Immature natural killer cell (primary cell): ENCODE data around the gene HADHA. TPM values are rescaled to one million over a fixed set of nuclear protein-coding genes. Genes with fewer than 3 reads are reported as not detected.
A peak's percentile ranks its signal among the peaks of the same experiment; 100 is the strongest.
"Not testable (repeated sequence)": the region's sequence is repeated elsewhere in the genome, so short reads cannot be mapped to it uniquely, and the experiment has no call there.

ENCODE experiments used
- DNase-seq, 3 donors: peaks; one replicate each; pipeline ENCODE4 v3.0.0; 2022; ENCODE audit warnings: mixed read lengths in 1 of 3
- H3K27ac Mint-ChIP-seq, 6 donors: one replicate each; pipeline ENCODE4 v1.8.0; 2020; ENCODE audit warnings: mixed read lengths in 6 of 6, mild to moderate bottlenecking in 5 of 6, inconsistent platforms in 4 of 6, moderate library complexity in 3 of 6
- H3K27me3 Mint-ChIP-seq, 3 donors: one replicate each; pipeline ENCODE4 v1.8.0; 2020 to 2021; ENCODE audit warnings: low read depth in 3 of 3, mild to moderate bottlenecking in 3 of 3, mixed read lengths in 3 of 3, moderate library complexity in 3 of 3, inconsistent platforms in 1 of 3
- H3K36me3 Mint-ChIP-seq, 3 donors: one replicate each; pipeline ENCODE4 v1.8.0; 2020; ENCODE audit warnings: mixed read lengths in 3 of 3, inconsistent platforms in 2 of 3, mild to moderate bottlenecking in 2 of 3
- H3K4me1 Mint-ChIP-seq, 2 donors: one replicate each; pipeline ENCODE4 v1.8.0; 2020; ENCODE audit warnings: inconsistent platforms in 2 of 2, mild to moderate bottlenecking in 2 of 2, mixed read lengths in 2 of 2, moderate library complexity in 1 of 2
- H3K4me3 Mint-ChIP-seq, 5 donors: one replicate each; pipeline ENCODE4 v1.8.0; 2020; ENCODE audit warnings: mild to moderate bottlenecking in 5 of 5, mixed read lengths in 5 of 5, inconsistent platforms in 3 of 5, moderate library complexity in 3 of 5
- H3K9me3 Mint-ChIP-seq, 6 donors: one replicate each; pipeline ENCODE4 v1.8.0; 2020; ENCODE audit warnings: mild to moderate bottlenecking in 6 of 6, mixed read lengths in 6 of 6, inconsistent platforms in 4 of 6, moderate library complexity in 3 of 6
- polyA plus RNA-seq, 3 donors: library from polyadenylated mRNA; unstranded; fragments of 300-500 nt; fragmentation: Illumina TruSeq; gene quantifications; one replicate each; pipeline ENCODE4 v1.2.3, GENCODE V29; 2021

The HADHA gene
- polyA plus RNA-seq, 3 donors from 2014 or later = 94.4 to 132 (median 118) TPM

DNA sequence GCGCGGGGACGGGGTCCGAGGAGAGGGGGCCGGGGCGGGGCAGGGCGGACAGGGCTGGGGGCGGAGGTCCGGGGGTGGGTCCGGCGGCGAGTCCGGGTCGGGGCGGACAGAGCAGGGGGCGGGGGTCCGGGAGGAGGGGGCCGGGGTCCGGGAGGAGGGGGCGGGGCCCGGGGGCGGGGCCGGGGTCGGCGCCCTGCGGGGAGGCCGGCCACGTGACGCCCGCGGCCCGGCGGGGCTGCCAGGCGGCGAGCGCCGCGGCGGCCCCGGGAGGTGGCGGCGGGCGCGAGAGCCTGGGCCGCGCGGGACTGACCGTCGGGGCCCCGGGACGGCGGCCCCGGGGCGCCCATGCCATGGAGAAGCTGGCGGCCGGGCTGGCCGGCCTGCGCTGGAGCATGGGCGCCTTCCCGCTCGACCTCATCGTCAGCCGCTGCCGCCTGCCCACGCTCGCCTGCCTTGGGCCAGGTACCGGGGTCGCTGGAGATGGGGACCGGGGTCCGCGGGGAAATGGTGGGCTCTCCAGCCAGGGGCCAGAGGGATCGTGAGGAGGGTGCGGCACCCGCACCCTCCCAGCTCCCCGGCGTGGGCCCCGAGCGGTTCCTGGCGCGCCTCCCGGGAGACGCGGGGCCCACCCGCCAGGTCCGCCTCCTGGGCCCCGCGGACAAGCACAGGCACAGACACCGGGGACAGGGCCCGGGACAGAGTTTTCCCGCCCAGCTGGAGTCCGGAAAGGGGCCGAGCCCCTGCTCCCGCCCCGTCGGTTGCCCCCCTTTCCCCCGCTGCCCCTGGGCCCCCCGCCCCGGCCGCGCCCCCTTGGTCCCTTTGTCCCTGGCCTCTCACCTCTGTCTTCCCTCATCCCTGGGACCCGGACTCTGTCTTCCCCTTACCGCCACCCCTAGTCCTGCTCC lies 71.3 kb downstream of the HADHA start, which contains the start of gene GAREM2:
Gene GAREM2 (plus strand): TSS at position 218 of the 905 bp plus-strand sequence. CDS start 133 bp downstream, at position 351.
- peaks cover 14 to 21% (median 15%) of the 10 kb centered on the region in 3 donors for H3K27me3 Mint-ChIP-seq
- peaks cover 0 to 5% (median 0%) of the 10 kb centered on the region in 3 donors for H3K36me3 Mint-ChIP-seq

DNA sequence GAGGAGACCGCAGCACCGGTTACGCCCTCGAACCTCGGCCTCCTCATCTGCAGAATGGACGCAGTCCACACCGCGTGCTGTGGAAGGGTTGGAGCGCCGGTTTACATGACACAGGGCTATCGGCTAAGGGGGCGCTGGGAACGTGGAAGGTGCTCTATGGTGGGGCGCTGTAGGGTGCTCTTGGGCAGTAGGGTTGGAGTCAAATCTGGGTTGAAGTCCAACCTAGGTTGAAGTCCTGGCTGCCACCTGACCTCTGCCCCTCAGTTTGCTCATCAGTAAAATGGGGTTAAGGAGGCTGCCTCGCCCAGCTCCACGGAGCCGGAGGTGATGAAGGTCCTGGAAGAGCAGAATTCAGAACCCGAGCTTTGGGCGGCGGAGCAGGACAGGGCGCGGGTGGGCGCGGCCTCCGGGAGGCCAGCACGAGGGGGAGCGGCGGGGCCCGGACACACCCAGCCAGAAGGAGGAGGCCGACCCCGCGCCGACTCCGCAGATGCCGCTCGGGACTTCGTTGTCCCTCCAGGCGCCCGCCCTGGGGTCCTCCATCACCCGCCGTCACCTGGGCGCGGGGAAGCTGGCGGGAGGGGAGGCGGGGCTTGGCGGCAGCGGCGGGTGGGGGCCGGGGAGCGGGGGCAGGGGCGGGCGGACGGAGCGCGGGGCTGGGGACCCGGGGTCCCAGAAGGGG lies 72.1 kb downstream of the HADHA start:
- Mint-ChIP-seq H3K36me3 (peaks cover 0 to 5% (median 0%) of the 10 kb centered on the region in 3 donors), H3K4me3 (peak overlapping the region; percentile 72 to 85 (median 77)), H3K9me3 (no peaks in the 10 kb centered on the region), H3K4me1 (peaks cover 18 to 19% of the 10 kb centered on the region in 2 donors), H3K27me3 (peaks cover 14 to 19% (median 15%) of the 10 kb centered on the region in 3 donors), H3K27ac (no peak overlapping the region)
- DNase-seq = no peak

More for the DNA sequence above, 71.3 kb downstream of the HADHA start, which contains the start of gene GAREM2:
- H3K9me3 Mint-ChIP-seq = no peaks in the 10 kb centered on the region
- H3K4me3 Mint-ChIP-seq = peak within 1 kb of the TSS; percentile 72 to 85 (median 77)
- DNase-seq = no peak
- H3K27ac Mint-ChIP-seq = no peak within 1 kb of the TSS
- H3K4me1 Mint-ChIP-seq = peaks cover 18 to 19% of the 10 kb centered on the region in 2 donors

DNA sequence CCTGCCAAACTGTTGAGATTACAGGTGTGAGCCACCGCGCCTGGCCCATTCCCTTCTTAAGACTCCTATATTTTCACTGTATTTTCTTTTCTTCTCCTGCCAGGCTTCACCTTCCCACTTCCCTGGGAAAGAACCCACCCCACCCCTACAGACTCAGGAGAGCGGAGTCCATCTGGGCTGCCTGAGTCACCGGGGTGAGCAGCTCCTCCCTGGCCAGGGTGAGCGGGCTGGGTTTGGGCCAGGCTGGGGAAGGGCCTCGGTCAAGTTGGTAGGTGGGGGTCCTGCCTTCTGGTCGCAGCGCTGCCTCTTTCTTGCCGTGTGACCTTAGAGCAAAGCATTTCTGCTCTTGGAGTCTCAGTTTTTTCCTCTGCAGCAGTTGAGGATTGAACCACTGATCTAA lies 73.6 kb downstream of the HADHA start:
- Mint-ChIP-seq H3K36me3 (peaks cover 0 to 5% (median 0%) of the 10 kb centered on the region in 3 donors), H3K27me3 (peaks cover 12 to 18% (median 14%) of the 10 kb centered on the region in 3 donors), H3K9me3 (no peaks in the 10 kb centered on the region), H3K27ac (no peak overlapping the region), H3K4me1 (peaks cover 18 to 19% of the 10 kb centered on the region in 2 donors), H3K4me3 (peak overlapping the region in 2 of 5 donors; percentile 15 to 48)
- no peak for DNase-seq

DNA sequence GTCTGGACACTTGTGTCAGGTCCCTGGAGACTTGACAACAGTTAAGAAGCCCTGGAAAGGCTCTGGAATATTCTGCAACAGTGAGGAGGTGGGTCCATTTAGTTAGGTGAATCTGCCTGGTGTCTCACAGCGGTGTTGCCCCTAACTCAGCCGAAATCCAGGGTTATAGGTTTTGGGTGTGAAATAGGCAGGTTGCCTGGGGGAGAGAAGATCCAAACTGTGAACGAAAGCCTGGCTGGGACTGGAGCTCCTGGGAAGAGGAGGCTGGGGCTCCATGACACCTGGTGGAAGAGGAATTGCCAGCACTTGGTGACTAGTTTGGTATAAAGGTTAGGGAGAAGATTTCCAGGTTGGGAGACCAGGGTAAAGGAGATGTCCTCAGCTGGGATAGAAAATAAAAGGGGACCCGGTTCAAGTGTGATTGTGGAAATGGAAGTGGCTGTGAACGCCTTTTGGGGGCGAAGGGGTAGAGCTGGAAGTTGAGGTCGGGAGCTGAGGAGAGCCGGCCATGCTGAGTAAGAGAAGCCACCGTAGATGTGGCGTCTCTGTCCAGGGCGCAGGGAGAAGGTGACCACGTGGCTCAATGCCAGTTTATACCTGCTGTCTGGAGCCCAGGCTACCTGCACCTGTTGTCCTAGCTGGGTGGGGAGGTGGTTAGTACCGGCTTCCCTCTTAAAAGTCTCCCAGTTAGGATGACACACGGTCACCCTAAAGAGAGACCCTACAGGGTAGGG lies 74.6 kb downstream of the HADHA start:
- Mint-ChIP-seq H3K9me3 (no peaks in the 10 kb centered on the region), H3K27me3 (peaks cover 10 to 16% (median 14%) of the 10 kb centered on the region in 3 donors), H3K4me3 (no peak overlapping the region), H3K4me1 (peaks cover 18% of the 10 kb centered on the region in 2 donors), H3K27ac (no peak overlapping the region), H3K36me3 (peaks cover 0 to 5% (median 0%) of the 10 kb centered on the region in 3 donors)
- DNase-seq = no peak

DNA sequence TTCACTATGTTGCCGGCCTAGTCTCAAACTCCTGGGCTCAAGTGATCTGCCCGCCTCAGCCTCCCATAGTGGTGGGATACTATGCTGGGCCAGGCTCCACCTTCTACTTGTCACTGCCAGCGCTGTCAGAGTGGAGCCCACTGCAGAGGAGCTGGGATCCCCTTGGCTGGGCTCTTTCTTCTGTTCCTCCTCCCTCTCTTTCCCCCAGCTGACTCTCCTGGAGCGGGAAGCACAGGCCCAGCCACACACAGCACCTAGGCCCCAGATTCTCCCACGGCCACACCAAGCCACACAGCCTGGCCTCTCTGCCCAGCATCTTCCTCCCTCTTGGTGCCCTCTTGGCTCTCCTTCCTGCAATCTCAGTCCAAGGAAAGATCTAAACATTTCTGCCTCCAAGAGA lies 75.2 kb downstream of the HADHA start:
- no peak overlapping the region for H3K4me3 Mint-ChIP-seq
- no peak overlapping the region for H3K27ac Mint-ChIP-seq
- H3K27me3 Mint-ChIP-seq = peaks cover 4 to 10% (median 10%) of the 10 kb centered on the region in 3 donors
- H3K9me3 Mint-ChIP-seq = no peaks in the 10 kb centered on the region
- DNase-seq = no peak
- H3K4me1 Mint-ChIP-seq = peaks cover 12% of the 10 kb centered on the region in 2 donors
- H3K36me3 Mint-ChIP-seq = peaks cover 0 to 5% (median 0%) of the 10 kb centered on the region in 3 donors

DNA sequence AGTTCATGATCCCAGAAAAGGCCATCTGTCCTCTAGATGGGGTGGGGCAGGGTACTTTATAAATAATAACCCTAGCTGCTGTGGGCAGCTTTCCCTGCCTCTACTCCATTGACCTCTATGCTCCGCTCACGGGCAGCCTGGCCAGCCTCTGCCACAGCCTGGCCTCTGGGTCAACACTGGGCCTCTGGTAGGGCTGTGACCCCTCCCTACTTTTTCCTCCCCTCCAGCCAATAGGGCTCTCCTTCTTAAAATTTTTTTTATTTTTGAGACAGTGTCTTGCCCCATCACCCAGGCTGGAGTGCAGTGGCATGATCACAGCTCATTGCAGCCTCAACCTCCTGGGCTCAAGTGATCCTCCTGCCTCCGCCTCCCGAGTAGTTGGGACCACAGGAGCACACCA lies 75.6 kb downstream of the HADHA start:
- H3K36me3 Mint-ChIP-seq = peaks cover 0 to 5% (median 0%) of the 10 kb centered on the region in 3 donors
- peaks cover 10 to 11% of the 10 kb centered on the region in 2 donors for H3K4me1 Mint-ChIP-seq
- H3K4me3 Mint-ChIP-seq = no peak overlapping the region
- no peak for DNase-seq
- no peak overlapping the region for H3K27ac Mint-ChIP-seq
- H3K27me3 Mint-ChIP-seq = peaks cover 4 to 9% (median 9%) of the 10 kb centered on the region in 3 donors
- H3K9me3 Mint-ChIP-seq = no peaks in the 10 kb centered on the region

DNA sequence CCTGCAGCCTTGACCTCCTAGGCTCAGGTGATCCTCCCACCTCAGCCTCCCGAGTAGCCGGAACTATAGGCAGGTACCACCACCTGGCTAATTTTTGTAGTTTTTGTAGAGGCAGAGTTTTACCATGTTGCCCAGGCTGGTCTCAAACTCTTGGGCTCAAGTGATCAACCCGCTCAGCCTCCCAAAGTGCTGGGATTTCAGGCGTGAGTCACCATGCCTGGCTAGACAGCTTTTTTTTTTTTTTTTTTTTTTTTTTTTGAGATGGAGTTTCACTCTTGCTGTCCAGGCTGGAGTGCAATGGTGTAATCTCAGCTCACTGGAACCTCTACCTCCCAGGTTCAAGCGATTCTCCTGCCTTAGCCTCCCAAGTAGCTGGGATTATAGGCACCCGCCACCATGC lies 77.9 kb downstream of the HADHA start:
- H3K9me3 Mint-ChIP-seq, H3K27me3 Mint-ChIP-seq: not testable (repeated sequence)

DNA sequence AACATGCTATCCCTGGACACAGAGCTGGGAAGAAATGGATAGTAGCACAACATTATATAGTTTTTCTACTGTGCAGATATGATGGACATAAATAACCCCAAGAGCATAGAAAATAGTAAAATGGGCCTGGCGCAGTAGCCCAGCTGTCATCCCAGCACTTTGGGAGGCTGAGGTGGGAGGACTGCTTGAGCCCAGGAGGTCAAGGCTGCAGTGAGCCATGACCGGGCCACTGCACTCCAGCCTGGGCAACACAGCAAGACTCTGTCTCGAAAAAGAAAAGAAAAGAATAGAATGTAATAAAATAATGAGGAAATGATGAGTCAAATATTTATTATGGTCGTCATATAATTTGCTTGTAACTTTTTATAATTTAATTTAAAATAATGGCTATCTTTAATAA lies 79.0 kb downstream of the HADHA start:
- H3K36me3 Mint-ChIP-seq = peaks cover 0 to 5% (median under 1%) of the 10 kb centered on the region in 3 donors

More for the DNA sequence above, 77.9 kb downstream of the HADHA start:
- H3K27ac Mint-ChIP-seq, H3K4me1 Mint-ChIP-seq, DNase-seq, H3K36me3 Mint-ChIP-seq, H3K4me3 Mint-ChIP-seq: not testable (repeated sequence)

DNA sequence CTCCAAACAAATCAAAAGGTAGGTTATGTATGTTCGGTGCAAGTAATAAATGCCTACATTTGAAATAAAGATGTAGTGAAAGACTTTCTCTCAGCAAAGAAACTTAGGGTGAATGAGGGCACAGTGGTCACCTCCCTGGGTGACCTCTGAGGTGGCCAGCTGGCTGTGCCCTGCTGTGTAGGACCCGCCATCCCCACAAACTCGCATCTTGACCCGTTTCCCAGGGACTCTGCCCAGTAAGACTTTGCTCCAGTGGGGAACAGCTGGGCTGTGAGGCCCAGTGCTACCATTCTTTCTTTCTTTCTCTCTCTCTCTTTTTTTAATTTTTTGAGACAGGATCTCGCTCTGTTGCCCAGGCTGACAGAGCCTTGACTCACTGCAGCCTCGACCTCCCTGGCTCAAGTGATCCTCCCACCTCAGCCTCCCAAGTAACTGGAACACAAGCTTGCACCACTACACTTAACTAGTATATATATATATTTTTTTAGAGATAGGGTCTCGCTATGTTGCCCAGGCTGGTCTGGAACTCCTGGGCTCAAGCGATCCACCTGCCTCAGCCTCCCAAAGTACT lies 79.7 kb downstream of the HADHA start:
- H3K27ac Mint-ChIP-seq = no peak overlapping the region
- H3K4me1 Mint-ChIP-seq = no peaks in the 10 kb centered on the region
- H3K9me3 Mint-ChIP-seq = no peaks in the 10 kb centered on the region
- H3K36me3 Mint-ChIP-seq = peaks cover 0 to 5% (median 3%) of the 10 kb centered on the region in 3 donors
- no peak for DNase-seq
- peaks cover 0 to 4% (median 4%) of the 10 kb centered on the region in 3 donors for H3K27me3 Mint-ChIP-seq
- no peak overlapping the region for H3K4me3 Mint-ChIP-seq

More for the DNA sequence above, 79.0 kb downstream of the HADHA start:
- Mint-ChIP-seq H3K27ac (no peak overlapping the region), H3K27me3 (peaks cover 0 to 4% (median 0%) of the 10 kb centered on the region in 3 donors), H3K4me1 (no peaks in the 10 kb centered on the region), H3K4me3 (no peak overlapping the region), H3K9me3 (no peaks in the 10 kb centered on the region)
- no peak for DNase-seq

DNA sequence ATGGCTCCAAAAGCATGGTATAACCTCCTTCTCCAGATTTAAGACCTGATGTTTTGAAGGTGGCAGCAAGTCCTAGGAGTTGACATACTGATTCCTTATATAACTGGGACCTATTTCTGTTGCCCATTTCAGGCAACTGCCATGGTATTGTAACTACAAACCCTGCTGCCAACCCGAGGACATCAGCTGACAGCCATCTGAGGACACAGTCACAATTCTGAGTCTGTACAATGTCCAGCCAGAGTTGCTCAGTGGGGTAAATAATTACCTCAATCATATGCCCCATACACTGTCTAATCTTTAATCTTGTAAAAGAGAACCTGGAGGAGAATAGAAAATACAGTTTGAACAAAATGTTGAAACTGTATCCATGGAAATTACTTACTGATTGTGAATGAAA lies 80.2 kb downstream of the HADHA start:
- Mint-ChIP-seq H3K4me1 (no peaks in the 10 kb centered on the region), H3K36me3 (peaks cover 0 to 5% (median 3%) of the 10 kb centered on the region in 3 donors), H3K9me3 (no peaks in the 10 kb centered on the region), H3K27ac (no peak overlapping the region), H3K27me3 (peaks cover 0 to 6% (median 4%) of the 10 kb centered on the region in 3 donors), H3K4me3 (no peak overlapping the region)
- DNase-seq = no peak

DNA sequence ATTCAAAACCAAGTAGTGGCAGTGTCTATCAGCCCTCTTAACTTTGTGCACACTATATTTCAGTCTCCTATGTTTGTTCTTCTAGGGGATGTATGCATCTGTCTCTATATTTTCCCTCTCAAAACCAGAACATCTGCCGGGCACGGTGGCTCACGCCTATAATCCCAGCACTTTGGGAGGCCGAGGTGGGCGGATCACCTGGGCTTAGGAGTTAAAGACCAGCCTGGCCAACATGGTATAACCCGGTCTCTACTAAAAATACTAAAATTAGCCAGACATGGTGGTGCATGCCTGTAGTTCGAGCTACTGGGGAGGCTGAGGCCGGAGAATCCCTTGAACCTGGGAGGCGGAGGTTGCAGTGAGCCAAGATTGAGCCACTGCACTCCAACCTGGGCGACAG lies 81.5 kb downstream of the HADHA start:
- H3K36me3 Mint-ChIP-seq = peaks cover 0 to 8% (median 3%) of the 10 kb centered on the region in 3 donors
- no peak for DNase-seq
- no peaks in the 10 kb centered on the region for H3K4me1 Mint-ChIP-seq
- no peak overlapping the region for H3K27ac Mint-ChIP-seq
- no peaks in the 10 kb centered on the region for H3K9me3 Mint-ChIP-seq
- H3K4me3 Mint-ChIP-seq = no peak overlapping the region
- peaks cover 0 to 6% (median 3%) of the 10 kb centered on the region in 3 donors for H3K27me3 Mint-ChIP-seq

DNA sequence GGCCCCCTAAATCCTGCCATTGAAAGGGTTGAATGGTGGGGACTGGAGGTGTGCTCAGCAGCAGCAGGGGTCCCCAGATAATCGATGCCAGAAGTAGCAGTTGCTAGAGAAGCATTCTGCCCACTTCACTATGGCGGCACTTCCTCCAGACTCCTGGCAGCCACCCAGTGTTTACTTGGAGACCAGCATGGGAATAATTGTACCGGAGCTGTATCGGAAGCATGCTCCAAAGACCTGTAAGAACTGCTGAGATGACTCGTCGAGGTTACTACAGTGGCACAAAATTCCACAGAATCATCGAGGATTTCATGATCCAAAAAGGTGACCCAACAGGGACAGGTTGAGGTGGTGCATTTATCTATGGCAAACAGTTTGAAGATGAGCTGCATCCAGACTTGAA lies 82.5 kb downstream of the HADHA start:
- Mint-ChIP-seq H3K36me3 (peaks cover 0 to 11% (median 3%) of the 10 kb centered on the region in 3 donors), H3K27me3 (peaks cover 0 to 6% (median 5%) of the 10 kb centered on the region in 3 donors), H3K4me3 (no peak overlapping the region), H3K4me1 (no peaks in the 10 kb centered on the region), H3K27ac (no peak overlapping the region), H3K9me3 (no peaks in the 10 kb centered on the region)
- DNase-seq = no peak

DNA sequence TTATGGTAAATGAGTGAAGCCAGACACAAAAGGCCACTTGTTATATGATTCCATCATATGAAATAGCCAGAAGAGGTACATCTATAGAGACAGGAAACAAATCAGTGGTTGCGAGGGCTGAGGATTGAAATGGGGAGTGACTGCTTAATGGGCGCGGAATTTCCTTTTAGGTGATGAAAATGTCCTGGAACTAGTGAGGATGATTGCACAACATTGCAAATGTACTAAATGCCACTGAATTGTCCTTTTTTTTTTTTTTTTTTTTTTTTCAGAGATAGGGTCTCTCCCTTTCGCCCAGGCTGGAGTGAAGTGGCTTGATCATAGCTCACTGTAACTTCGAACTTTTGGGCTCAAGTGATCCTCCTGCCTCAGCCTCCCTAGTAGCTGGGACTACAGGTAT lies 86.9 kb downstream of the HADHA start:
- Mint-ChIP-seq H3K4me1 (no peaks in the 10 kb centered on the region), H3K4me3 (no peak overlapping the region), H3K27ac (no peak overlapping the region), H3K9me3 (no peaks in the 10 kb centered on the region), H3K27me3 (peaks cover 0 to 11% (median 5%) of the 10 kb centered on the region in 3 donors), H3K36me3 (peaks cover 0 to 11% (median 3%) of the 10 kb centered on the region in 3 donors)
- no peak for DNase-seq
